Measurements from ENCODE around the gene OPHN1. TPM values are rescaled to one million over a fixed set of nuclear protein-coding genes. Genes with fewer than 3 reads are reported as not detected.

The OPHN1 gene
- polyA plus RNA-seq, 1 donor from 2014 or later: 7.6 TPM

DNA sequence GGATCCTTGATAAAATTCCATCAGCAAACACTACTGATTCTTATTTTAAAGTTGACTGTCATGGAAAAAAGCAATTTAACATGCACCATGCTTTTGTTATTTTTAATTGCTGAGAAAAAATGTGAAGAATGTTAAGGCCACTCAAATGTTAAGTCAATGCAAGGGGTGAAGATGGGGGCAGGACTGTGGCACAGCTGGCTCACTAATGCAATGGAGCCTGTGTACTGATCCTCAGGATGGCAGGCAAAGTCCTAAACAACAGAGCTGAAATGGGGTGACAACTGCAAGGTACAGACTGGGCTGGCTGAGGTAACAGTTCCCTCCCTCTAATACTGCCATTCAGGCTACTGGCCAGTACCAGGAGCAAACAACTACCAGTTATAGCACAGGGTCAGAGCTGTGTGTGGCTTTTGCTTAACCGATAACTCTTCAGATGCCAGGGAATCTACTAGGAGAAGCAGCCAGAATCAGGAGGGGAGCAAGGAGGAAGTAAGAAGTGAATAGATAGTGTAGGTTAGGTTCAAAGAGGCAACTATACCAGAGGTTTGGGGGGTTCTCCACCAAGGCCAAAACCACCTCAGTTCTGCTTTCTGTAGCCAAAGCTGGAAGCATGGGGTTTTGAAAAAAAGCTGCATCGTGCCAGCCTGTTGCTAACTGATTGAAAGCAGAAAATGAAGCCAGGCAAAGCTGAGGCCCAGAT is 372.6 kb downstream of the OPHN1 start:
- no peaks in the 10 kb centered on the region for H3K79me2 ChIP-seq (replicated peaks; ENCODE audit: insufficient read depth, low read length)
- no peaks in the 10 kb centered on the region for H4K20me1 ChIP-seq (ENCODE audit: insufficient read depth)
- no peak overlapping the region for H3K4me2 ChIP-seq (ENCODE audit: low read length)
- no peak overlapping the region for H3K27ac ChIP-seq (ENCODE audit: low read length)
- H3K27me3 ChIP-seq (ENCODE audit: insufficient read depth, low read depth, low read length): no peaks in the 10 kb centered on the region
- TF ChIP-seq POLR2AphosphoS5 (IDR thresholded peaks at IDR 0.05): no peak
- no peak for TF ChIP-seq EZH2 (IDR thresholded peaks at IDR 0.05; ENCODE audit: borderline replicate concordance, insufficient read depth, low read length, poor library complexity, severe bottlenecking)
- TF ChIP-seq TAF1 (IDR thresholded peaks at IDR 0.05; ENCODE audit: low read depth): no peak
- no peak for TF ChIP-seq CTCF (IDR thresholded peaks at IDR 0.05; ENCODE audit: poor library complexity, severe bottlenecking)
- no peak for TF ChIP-seq EP300 (conservative IDR thresholded peaks at IDR 0.05; ENCODE audit: poor library complexity, severe bottlenecking)
- no peak for TF ChIP-seq REST (IDR thresholded peaks at IDR 0.05; ENCODE audit: borderline replicate concordance)
- TF ChIP-seq MXI1 (conservative IDR thresholded peaks at IDR 0.05; ENCODE audit: poor library complexity, severe bottlenecking): no peak
- no peak for TF ChIP-seq SMC3 (conservative IDR thresholded peaks at IDR 0.05; ENCODE audit: poor library complexity)
- TF ChIP-seq RAD21 (conservative IDR thresholded peaks at IDR 0.05): no peak
- H2AFZ ChIP-seq (ENCODE audit: low read depth, low read length): no peak overlapping the region
- H3K9ac ChIP-seq (ENCODE audit: low read length): no peak overlapping the region
- no peaks in the 10 kb centered on the region for H3K36me3 ChIP-seq (ENCODE audit: insufficient read depth, low read length)
- H3K4me3 ChIP-seq (ENCODE audit: low read length): no peak overlapping the region
- no peaks in the 10 kb centered on the region for H3K9me2 ChIP-seq (ENCODE audit: insufficient read depth, low read length)
- H3K9me3 ChIP-seq (ENCODE audit: low read length): no peaks in the 10 kb centered on the region
- H3F3A ChIP-seq (ENCODE audit: insufficient read depth, low read length, poor library complexity, severe bottlenecking): no peaks in the 10 kb centered on the region

- TF ChIP-seq REST (IDR thresholded peaks at IDR 0.05; ENCODE audit: borderline replicate concordance) (no peak), TAF1 (IDR thresholded peaks at IDR 0.05; ENCODE audit: low read depth) (no peak), EP300 (conservative IDR thresholded peaks at IDR 0.05; ENCODE audit: poor library complexity, severe bottlenecking) (no peak), RAD21 (conservative IDR thresholded peaks at IDR 0.05) (no peak), POLR2AphosphoS5 (IDR thresholded peaks at IDR 0.05) (no peak), MXI1 (conservative IDR thresholded peaks at IDR 0.05; ENCODE audit: poor library complexity, severe bottlenecking) (no peak), SMC3 (conservative IDR thresholded peaks at IDR 0.05; ENCODE audit: poor library complexity) (no peak), CTCF (IDR thresholded peaks at IDR 0.05; ENCODE audit: poor library complexity, severe bottlenecking) (no peak), EZH2 (IDR thresholded peaks at IDR 0.05; ENCODE audit: borderline replicate concordance, insufficient read depth, low read length, poor library complexity, severe bottlenecking) (no peak)
- Histone ChIP-seq H4K20me1 (ENCODE audit: insufficient read depth) (no peaks in the 10 kb centered on the region), H3K9ac (ENCODE audit: low read length) (no peak overlapping the region)
Measured at GRCh38 chrX:68059469-68059868, 373.8 kb downstream of the OPHN1 start.

More at GRCh38 chrX:68059469-68059868, 373.8 kb downstream of the OPHN1 start:
- Histone ChIP-seq H3K4me2 (ENCODE audit: low read length) (no peak overlapping the region), H3K9me3 (ENCODE audit: low read length) (no peaks in the 10 kb centered on the region), H3K27ac (ENCODE audit: low read length) (no peak overlapping the region), H3K4me3 (ENCODE audit: low read length) (no peak overlapping the region), H2AFZ (ENCODE audit: low read depth, low read length) (no peak overlapping the region), H3K9me2 (ENCODE audit: insufficient read depth, low read length) (no peaks in the 10 kb centered on the region), H3F3A (ENCODE audit: insufficient read depth, low read length, poor library complexity, severe bottlenecking) (no peaks in the 10 kb centered on the region), H3K27me3 (ENCODE audit: insufficient read depth, low read depth, low read length) (no peaks in the 10 kb centered on the region), H3K36me3 (ENCODE audit: insufficient read depth, low read length) (no peaks in the 10 kb centered on the region), H3K79me2 (replicated peaks; ENCODE audit: insufficient read depth, low read length) (no peaks in the 10 kb centered on the region)
